AG09309 (cell line): ENCODE data around the gene SNX9.

ENCODE experiments used
- DNase-seq: peaks from one replicate; pipeline ENCODE4 v3.0.0-alpha.2; 2010; ENCODE audit warnings: low read depth
- H3K4me3 ChIP-seq: 2 replicates; pipeline ENCODE4 v1.5.1; 2011; ENCODE audit warnings: mild to moderate bottlenecking, low read depth, low read length, moderate library complexity; ENCODE audit not compliant: control insufficient read depth
- TF ChIP-seq, protein P1 (sequence below): IDR thresholded peaks from 2 replicates; pipeline ENCODE4 v1.5.1; 2011; ENCODE audit warnings: mild to moderate bottlenecking, low read depth, low read length, inconsistent platforms; ENCODE audit not compliant: insufficient read depth, control insufficient read depth; ENCODE audit errors: missing control alignments

SNX9 gene

DNA sequence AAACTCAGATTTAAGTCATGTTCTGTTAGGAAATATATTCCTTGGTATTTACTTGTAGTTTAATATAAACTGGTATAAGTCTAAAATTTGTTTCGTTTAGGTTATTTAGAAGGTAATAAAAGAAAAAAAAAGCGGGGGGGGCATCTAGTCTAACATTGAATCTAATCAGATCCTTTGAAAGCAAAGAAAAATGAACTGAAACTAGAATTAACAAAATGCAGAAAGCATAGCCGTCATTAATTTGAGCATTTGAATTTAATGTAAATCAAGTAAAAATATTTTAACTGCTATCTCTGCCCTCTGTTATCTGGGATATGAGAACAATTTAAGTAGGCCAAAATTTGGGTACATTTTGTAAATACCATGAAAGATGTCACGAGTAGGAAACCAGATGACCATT lies 54.1 kb downstream of the SNX9 start:
- no peak overlapping the region for H3K4me3 ChIP-seq
- no peak for DNase-seq
- TF ChIP-seq, protein P1, sequence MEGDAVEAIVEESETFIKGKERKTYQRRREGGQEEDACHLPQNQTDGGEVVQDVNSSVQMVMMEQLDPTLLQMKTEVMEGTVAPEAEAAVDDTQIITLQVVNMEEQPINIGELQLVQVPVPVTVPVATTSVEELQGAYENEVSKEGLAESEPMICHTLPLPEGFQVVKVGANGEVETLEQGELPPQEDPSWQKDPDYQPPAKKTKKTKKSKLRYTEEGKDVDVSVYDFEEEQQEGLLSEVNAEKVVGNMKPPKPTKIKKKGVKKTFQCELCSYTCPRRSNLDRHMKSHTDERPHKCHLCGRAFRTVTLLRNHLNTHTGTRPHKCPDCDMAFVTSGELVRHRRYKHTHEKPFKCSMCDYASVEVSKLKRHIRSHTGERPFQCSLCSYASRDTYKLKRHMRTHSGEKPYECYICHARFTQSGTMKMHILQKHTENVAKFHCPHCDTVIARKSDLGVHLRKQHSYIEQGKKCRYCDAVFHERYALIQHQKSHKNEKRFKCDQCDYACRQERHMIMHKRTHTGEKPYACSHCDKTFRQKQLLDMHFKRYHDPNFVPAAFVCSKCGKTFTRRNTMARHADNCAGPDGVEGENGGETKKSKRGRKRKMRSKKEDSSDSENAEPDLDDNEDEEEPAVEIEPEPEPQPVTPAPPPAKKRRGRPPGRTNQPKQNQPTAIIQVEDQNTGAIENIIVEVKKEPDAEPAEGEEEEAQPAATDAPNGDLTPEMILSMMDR, result no peak

GRCh38 chr6:157877573-157878438 lies 54.8 kb downstream of the SNX9 start:
- DNase-seq, result no peak
- no peak overlapping the region for H3K4me3 ChIP-seq
- TF ChIP-seq, protein P1, result no peak

DNA sequence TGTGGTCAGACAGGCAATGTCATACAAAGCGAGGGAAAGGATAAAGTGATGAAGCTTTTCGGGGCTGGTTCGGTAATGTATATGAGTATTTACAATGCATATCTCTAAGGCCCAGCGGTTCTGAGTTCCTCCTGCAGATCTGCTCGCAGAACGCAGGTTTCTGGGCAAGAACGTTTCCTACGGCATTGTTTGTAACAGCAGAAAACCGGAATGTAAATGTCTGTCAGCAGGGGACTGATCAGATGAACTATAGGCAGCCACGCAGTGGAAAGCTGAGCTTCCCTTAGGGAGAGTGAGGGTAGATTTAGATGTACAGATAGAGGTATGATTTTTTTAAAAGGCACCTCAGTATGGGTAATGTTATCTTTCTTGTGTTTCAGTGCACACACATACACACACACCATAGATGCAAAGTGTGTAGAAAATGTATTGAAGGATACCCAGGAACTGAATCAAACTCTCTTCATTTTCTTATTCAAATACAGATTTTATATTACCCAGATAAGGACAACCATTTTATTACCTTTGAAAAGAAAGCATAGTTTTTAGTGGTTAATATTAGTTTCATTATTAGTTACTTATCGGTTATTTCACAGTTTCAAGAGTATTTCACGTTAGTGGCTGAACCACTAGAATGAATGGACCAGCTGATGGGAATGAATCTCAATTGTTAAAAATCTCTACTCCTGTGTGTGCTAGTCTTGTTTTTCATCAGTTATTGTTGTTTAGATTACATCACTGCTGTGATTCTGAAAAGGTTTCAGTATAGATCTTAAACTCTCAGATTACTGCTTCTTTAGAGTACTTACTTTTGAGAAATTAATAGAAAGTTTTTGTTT lies 56.2 kb downstream of the SNX9 start:
- no peak overlapping the region for H3K4me3 ChIP-seq
- DNase-seq, result no peak
- TF ChIP-seq, protein P1, result no peak

GRCh38 chr6:157879873-157880254 lies 56.8 kb downstream of the SNX9 start:
- TF ChIP-seq, protein P1, result no peak
- no peak overlapping the region for H3K4me3 ChIP-seq
- DNase-seq, result no peak

DNA sequence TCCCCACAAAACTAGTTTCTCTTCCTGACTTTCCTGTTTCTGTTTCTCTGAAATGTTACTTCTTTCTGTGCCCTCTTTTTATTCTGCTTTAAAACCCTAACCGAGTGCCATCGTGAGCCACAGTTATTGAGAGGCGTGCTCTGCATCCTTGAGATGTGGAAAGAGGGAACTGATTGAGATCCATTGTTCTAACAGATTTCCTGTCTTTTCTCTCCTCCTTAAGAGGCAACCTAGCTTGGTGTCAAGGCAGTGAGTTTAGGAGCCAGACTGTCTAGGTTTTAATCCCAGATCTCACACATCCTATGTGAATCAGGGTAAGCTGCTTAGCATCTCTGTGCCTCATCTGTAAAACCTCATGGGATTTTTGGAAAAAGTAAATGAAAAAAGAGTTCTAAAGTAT lies 57.5 kb downstream of the SNX9 start:
- no peak overlapping the region for H3K4me3 ChIP-seq
- DNase-seq, result no peak
- TF ChIP-seq, protein P1, result no peak

- TF ChIP-seq, protein P1, result no peak
- no peak for DNase-seq
- no peak overlapping the region for H3K4me3 ChIP-seq
Measured at GRCh38 chr6:157881342-157881741, 58.3 kb downstream of the SNX9 start.
